Cardiac septum (tissue), 1 donor: ENCODE measurements around the gene GNPTAB. TPM values are rescaled to one million over a fixed set of nuclear protein-coding genes. Genes with fewer than 3 reads are reported as not detected.

ENCODE experiments used
- DNase-seq: peaks from one replicate; pipeline ENCODE4 v3.0.0-alpha.2; 2020; ENCODE audit warnings: low spot score
- intact Hi-C: fragments of 100-400 bp; cut with DNase I; formaldehyde crosslinking; loops from one replicate; pipeline ENCODE4 v1.14.0; 2022
- total RNA-seq: library from RNA; stranded (reverse); fragmentation: NEBNext Ultra II Directional; extraction: Animal tissue kit (Norgen Biotek cat#: 25700); gene quantifications from one replicate; pipeline ENCODE4 v1.2.1, GENCODE V29; 2021
- donor health status: DM: no; HTN: no; CAD: no.

Gene GNPTAB
- total RNA-seq, 1 donor from 2014 or later: 47.9 TPM

GRCh38 chr12:101713059-101713682 lies 117.6 kb downstream of the GNPTAB start:
- intact Hi-C loops: no loop called here
- DNase-seq: peak; percentile 76

GRCh38 chr12:101710288-101710687 lies 120.5 kb downstream of the GNPTAB start:
- intact Hi-C loops: no loop called here
- no peak for DNase-seq

GRCh38 chr12:101707131-101707782 lies 123.5 kb downstream of the GNPTAB start:
- no peak for DNase-seq
- intact Hi-C loops: no loop called here

- no peak for DNase-seq
- intact Hi-C loops: no loop called here
These were observed 124.4 kb downstream of the GNPTAB start for GRCh38 chr12:101706403-101706802.

- DNase-seq: no peak
- intact Hi-C loops: no loop called here
These were observed 127.3 kb downstream of the GNPTAB start for GRCh38 chr12:101703487-101703886.

- intact Hi-C loops: no loop called here
- no peak for DNase-seq
These were observed 130.4 kb downstream of the GNPTAB start for GRCh38 chr12:101700299-101700820.

GRCh38 chr12:101698800-101699347 lies 131.9 kb downstream of the GNPTAB start:
- DNase-seq: no peak
- intact Hi-C loops: loop anchor here (5.0 kb wide), 2 partner anchors 133 to 292 kb away; partner anchors contain the start of genes ARL1 and GNPTAB

- intact Hi-C loops: loop anchor here (5.0 kb wide), 2 partner anchors 134 to 291 kb away; partner anchors contain the start of genes ARL1 and GNPTAB
- DNase-seq: peak; percentile 82
These were observed 132.6 kb downstream of the GNPTAB start for GRCh38 chr12:101697930-101698799.

GRCh38 chr12:101697197-101697929 lies 133.4 kb downstream of the GNPTAB start, which contains the start of gene CHPT1:
TSS of gene CHPT1 (plus strand) at chr12:101697640. CDS start at chr12:101697862, 222 bp downstream.
- intact Hi-C loops: loop anchor here (5.0 kb wide), 2 partner anchors 135 to 290 kb away; partner anchors contain the start of genes ARL1 and GNPTAB
- peak; percentile 88 for DNase-seq

- peak; percentile 79 for DNase-seq
- intact Hi-C loops: loop anchor here (5.0 kb wide), 2 partner anchors 136 to 289 kb away; partner anchors contain the start of genes ARL1 and GNPTAB
These were observed 134.2 kb downstream of the GNPTAB start for GRCh38 chr12:101696251-101697196.

- no peak for DNase-seq
- intact Hi-C loops: loop anchor here (5.0 kb wide), 2 partner anchors 137 to 288 kb away; partner anchors contain the start of genes ARL1 and GNPTAB
These were observed 135.1 kb downstream of the GNPTAB start for GRCh38 chr12:101695706-101696105.

Other genes with a start within 250 kb of the GNPTAB start
- gene MYBPC1, start 236.0 kb downstream of the GNPTAB start, total RNA-seq: 3.1 TPM
- gene CHPT1, start 133.3 kb downstream of the GNPTAB start, total RNA-seq: 86.1 TPM
- not detected for gene SYCP3, start 91.5 kb downstream of the GNPTAB start, total RNA-seq
- gene DRAM1, start 46.6 kb upstream of the GNPTAB start, total RNA-seq: 5.4 TPM
- gene WASHC3, start 231.0 kb upstream of the GNPTAB start, total RNA-seq: 38.5 TPM